Retinal pigment epithelial cell (primary cell): ENCODE measurements around the gene ABCC10.
"Not testable (repeated sequence)": the region's sequence is repeated elsewhere in the genome, so short reads cannot be mapped to it uniquely, and the experiment has no call there.

ENCODE experiments used
- DNase-seq: peaks from one replicate; pipeline ENCODE4 v3.0.0-alpha.2; 2010; ENCODE audit warnings: low read depth
- H3K4me3 ChIP-seq: 2 replicates; pipeline ENCODE4 v1.5.1; 2011; ENCODE audit warnings: mild to moderate bottlenecking, low read length, control low read depth, moderate library complexity
- TF ChIP-seq, protein P1 (sequence below): conservative IDR thresholded peaks from 2 replicates; pipeline ENCODE4 v1.5.1; 2011; ENCODE audit warnings: low read depth, low read length, control low read depth, inconsistent platforms

The ABCC10 gene

DNA sequence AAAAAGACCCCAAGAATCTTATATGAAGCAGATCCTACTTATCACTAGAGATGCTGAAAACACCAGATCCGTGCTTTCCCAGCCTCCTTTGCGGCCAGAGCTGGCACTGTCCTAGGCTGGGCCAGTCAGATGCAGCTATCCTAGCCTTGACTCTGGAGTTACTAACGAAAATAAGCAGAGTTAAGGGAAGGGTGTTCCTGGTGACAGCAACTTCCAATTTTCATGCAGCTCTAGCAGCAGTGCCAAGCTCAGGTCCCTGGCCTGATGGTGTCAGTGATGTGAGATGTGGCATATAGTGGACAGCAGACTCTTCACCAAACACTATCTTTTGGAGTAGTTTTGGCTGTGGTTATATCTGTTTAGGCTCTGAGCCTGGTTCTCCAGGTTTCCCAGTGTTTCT is 25.6 kb upstream of the ABCC10 start:
- no peak overlapping the region for H3K4me3 ChIP-seq
- TF ChIP-seq, protein P1, sequence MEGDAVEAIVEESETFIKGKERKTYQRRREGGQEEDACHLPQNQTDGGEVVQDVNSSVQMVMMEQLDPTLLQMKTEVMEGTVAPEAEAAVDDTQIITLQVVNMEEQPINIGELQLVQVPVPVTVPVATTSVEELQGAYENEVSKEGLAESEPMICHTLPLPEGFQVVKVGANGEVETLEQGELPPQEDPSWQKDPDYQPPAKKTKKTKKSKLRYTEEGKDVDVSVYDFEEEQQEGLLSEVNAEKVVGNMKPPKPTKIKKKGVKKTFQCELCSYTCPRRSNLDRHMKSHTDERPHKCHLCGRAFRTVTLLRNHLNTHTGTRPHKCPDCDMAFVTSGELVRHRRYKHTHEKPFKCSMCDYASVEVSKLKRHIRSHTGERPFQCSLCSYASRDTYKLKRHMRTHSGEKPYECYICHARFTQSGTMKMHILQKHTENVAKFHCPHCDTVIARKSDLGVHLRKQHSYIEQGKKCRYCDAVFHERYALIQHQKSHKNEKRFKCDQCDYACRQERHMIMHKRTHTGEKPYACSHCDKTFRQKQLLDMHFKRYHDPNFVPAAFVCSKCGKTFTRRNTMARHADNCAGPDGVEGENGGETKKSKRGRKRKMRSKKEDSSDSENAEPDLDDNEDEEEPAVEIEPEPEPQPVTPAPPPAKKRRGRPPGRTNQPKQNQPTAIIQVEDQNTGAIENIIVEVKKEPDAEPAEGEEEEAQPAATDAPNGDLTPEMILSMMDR: no peak
- no peak for DNase-seq

DNA sequence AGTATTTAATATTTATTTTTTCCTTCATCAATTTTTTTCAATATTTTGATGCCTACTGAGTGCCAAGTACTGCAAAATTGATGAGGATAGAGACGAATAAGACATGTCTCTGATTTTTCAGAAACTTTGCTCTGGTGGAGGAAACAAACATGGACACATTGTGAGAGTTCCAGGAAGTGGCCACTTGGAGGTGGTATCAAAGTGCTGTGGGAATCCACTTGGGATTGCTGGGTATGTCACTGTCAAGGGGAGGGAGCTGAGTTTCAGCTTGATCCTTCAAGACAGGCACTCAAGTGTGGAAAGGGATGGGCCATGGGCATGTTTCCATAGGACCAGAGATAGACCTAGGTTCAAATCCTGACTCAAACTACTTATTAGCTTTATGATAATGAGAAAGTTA is 24.5 kb upstream of the ABCC10 start:
- H3K4me3 ChIP-seq: no peak overlapping the region
- TF ChIP-seq, protein P1: no peak

DNA sequence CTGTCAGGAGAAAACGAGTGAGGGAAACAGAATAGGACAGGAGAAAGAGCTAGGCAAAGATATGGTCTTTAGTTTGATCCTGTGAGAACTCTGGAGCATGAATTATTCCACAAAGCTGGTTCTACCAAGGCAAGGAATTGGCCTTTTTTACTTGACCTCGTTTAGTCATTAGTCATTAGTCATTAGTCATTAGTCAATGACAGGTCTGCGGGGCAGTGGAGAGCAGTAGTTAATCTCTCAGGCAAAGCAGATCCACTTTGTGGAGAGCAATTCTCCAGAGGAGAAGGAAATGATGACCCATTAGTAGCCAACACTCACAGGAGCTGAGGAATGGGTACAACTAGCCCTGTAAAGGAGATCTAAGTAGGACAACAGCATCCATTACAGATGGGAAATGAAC is 22.0 kb upstream of the ABCC10 start:
- no peak overlapping the region for H3K4me3 ChIP-seq
- TF ChIP-seq, protein P1: no peak
- peak; percentile 12 for DNase-seq

More for the DNA sequence above, 24.5 kb upstream of the ABCC10 start:
- no peak for DNase-seq

DNA sequence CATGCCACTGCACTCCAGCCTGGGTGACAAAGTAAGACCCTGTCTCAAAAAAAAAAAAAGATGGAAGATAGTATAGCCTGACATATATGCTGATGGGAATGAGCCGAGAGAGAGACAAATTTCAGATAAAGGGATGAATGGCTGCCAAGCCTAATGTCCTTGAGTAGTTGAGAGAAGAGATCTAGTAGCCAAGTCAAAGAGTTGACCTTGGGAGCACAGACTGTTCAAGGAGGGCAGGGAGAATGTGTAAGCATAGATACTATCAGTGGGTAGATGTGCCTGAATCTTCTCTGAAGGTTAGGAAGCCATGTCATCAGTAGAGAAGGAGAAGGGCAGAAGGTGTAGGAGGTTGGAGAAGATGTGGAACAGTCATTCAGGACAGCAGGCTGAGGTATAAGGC is 20.0 kb upstream of the ABCC10 start:
- H3K4me3 ChIP-seq: no peak overlapping the region
- no peak for DNase-seq
- TF ChIP-seq, protein P1: no peak

DNA sequence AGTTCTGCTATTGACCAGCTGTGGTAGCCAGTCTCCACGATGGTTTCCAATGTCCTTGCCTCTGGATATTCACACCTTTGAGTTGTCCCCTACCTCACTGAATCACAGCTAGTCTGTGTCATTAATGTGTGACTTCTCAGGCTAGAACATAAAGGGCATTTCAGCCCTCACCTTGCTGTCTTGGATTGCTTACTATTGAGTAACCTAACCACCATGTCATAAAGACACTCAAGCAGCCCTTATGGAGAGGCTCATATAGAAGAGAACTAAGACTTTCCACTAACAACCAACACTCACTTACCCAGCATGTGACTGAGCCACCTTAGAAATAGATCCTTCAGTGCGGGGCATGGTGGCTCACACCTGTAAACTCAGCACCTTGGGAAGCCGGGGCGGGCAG is 19.1 kb upstream of the ABCC10 start:
- H3K4me3 ChIP-seq: no peak overlapping the region
- TF ChIP-seq, protein P1: no peak
- no peak for DNase-seq

DNA sequence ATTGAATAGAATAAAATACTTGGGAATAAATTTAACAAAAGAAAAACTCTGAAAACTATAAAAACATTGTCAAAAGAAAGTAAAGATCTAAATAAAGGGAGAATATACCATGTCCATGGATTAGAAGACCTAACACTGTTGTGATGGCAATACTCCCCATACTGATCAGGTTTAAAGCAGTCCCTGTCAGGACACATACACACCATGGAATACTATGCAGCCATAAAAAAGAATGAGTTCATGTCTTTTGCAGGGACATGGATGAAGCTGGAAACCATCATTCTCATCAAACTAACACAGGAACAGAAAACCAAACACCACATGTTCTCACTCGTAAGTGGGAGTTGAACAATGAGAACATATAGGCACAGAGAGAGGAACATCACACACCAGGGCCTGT is 16.6 kb upstream of the ABCC10 start:
- DNase-seq: not testable (repeated sequence)

DNA sequence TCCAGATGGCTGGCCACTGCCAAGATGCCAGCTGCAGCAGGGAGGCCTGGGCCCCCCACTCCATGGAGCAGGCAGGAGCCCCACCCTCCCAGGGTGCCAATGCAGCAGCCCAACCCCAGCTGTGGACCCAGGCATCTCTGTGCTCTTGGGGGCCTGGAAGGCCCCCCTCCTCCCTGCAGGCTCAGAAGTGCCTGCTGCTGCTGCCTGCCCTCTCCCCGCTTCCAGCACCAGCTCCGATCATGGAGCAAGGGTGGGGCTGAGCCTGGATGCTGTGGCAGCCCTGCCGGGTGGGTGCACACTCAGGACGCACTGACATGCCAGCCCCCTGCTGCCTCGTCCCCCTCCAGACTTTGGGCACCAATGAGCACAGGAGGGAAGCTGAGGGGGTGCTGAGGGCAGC is 14.8 kb upstream of the ABCC10 start:
- TF ChIP-seq, protein P1: no peak
- no peak for DNase-seq
- H3K4me3 ChIP-seq: no peak overlapping the region

More for the DNA sequence above, 16.6 kb upstream of the ABCC10 start:
- H3K4me3 ChIP-seq: not testable (repeated sequence)

DNA sequence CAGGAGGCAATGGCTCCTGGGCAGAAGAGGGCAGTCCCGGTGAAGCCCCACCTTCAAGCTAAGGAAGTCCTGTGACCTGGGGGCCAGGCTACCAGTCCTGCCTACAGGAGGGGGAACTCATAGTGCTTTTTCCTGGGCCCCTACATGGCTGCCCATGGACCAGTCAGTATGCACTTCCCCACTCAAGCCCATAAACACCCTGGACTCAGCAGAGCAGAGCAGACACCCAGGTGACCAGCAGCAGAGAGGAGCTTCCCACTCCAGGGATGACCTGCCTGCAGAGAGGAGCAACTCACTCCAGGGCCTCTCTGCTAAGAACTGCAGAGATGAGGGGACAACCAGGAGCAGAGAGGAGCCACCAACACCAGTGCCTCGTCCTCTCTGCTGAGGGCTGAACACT is 14.3 kb upstream of the ABCC10 start:
- TF ChIP-seq, protein P1: no peak
- no peak overlapping the region for H3K4me3 ChIP-seq
- DNase-seq: no peak

DNA sequence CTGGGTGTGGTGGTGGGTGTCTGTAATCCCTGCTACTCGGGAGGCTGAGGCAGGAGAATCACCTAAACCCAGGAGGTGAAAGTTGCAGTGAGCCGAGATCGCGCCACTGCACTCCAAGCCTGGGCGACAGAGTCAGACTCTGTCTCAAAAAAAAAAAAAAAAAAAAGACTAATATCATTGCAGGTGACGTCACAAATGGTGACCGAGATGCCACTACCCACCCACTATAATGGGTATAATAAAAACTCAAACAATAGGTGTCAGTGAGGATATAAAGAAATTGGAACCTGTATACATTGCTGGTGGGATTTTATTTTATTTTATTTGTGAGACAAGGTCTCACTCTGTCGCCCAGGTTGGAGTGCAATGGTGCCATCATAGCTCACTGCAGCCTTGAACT is 12.1 kb upstream of the ABCC10 start:
- not testable (repeated sequence) for DNase-seq, H3K4me3 ChIP-seq
